HG03159 (cell line): Measurements from ENCODE around the gene KRTAP3-1.

Source experiments
- ATAC-seq: cut with Tn5 transposase; IDR thresholded peaks from one replicate; pipeline ENCODE4 v1.9.1; 2021; ENCODE audit warnings: mild to moderate bottlenecking, moderate library complexity; ENCODE audit not compliant: unreplicated experiment

The KRTAP3-1 gene

GRCh38 chr17:40980596-40980995 lies 28.3 kb downstream of the KRTAP3-1 start:
- no peak for ATAC-seq

- no peak for ATAC-seq
Observed at GRCh38 chr17:40980117-40980516, 28.8 kb downstream of the KRTAP3-1 start.

DNA sequence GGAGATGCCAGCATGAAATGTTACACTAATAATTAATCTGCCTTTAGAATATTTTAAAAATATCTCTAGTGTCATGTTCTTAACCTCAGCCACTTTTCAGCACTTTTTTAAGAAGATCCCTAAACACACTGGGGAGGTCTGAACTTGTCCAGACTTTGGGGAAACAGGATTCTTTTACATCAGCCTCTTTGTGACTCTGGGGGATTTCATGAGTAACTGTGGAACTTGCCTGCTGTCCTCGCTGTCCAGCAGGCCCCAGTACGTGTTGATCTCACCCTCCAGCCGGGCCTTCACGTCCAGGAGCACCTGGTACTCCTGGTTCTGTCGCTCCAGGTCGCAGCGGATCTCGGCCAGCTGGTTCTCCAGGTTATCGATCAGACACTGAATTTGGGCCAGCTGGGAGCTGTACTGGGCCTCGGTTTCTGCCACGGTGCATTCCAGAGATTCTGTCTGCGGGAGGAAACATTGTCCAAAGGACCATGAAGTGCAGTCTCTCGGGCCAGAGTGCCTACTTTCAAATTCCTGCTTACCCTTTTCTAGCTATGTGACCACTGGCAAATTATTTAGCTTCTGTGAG lies 30.3 kb downstream of the KRTAP3-1 start:
- ATAC-seq = no peak

DNA sequence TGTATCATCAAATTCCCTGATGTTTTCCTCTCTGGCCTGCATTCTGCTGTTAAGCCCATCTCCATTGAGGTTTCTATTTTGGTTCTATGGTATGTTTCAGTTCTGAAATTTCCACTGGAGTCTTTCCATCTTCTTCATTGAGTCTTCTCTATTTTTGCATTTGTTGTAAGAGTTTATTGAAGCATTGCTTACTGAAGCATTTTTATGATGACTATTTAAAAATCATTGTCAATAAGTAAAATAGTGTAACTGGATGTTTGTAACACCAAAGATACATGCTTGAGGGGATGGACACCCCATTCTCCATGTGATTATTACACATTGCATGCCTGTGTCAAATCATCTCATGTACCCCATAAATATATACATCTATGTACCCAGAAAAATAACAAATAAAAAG lies 33.4 kb downstream of the KRTAP3-1 start:
- ATAC-seq = no peak

GRCh38 chr17:40974366-40974765 lies 34.6 kb downstream of the KRTAP3-1 start:
- ATAC-seq = no peak

DNA sequence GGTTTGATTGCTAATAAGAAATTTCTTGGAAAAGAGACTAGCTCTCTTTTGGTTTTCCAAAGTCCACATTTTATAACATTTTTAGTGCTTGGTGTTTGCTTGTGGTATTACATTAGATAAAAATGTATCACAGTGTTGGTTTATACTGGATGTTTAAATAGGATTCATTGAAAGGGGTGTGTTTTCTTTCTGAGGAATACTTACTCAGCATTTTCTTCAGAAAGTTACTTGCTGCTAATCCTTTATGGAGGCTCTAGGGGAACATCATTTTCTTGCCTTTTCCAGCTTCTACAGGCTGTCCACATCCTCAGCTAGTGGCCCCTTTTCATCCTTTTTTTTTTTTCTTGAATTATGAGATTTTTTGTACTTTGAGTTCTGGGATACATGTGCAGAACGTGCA lies 41.3 kb downstream of the KRTAP3-1 start:
- ATAC-seq = no peak

DNA sequence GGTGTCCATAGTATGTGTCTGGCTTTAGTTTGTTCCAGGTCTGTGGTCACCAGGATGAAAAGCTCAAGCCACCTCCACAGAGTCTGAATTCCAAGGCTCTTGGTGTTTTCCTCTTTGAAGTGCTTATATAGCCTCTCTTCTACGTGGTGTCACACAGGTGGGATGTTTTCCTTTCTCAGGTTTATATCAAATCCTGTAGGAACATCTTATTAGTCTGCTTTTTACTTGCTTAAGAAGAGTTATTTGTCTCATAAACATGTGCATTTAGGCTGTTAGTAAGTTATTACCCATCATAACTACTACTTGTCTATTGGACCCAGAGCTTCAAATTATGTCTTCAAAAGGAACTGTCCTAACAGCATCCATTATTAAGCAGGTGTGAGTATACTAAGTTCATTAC lies 42.1 kb downstream of the KRTAP3-1 start, which contains the start of gene KRT39:
KRT39 (minus strand) TSS at position 101 of the 400 bp plus-strand sequence; CDS start at position 9, 92 bp downstream.
- ATAC-seq = no peak

GRCh38 chr17:40963838-40964237 lies 45.1 kb downstream of the KRTAP3-1 start:
- ATAC-seq = no peak

DNA sequence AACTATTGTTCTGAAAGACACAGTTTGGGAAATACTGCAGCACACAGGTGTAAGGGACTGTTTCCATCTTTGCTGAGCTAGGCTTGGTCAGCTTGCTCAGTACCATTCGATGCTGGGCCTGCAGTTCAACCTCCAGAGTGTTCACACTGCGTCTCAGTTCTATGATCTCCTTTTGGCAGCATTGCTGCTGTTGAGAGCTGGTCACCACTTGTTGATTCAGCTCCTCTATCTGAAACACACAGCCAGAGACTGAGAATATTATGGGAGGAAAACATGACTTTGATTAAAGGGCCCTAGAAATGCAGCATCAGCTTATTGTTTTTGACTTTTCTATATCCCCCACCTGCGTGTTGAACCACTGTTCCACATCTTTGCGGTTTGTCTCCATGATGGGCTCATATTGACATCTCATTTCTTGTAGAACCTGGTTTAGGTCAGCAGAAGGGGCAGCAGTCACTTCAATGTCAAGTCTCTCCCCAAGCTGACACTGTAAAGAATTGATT lies 46.8 kb downstream of the KRTAP3-1 start:
- ATAC-seq = no peak

DNA sequence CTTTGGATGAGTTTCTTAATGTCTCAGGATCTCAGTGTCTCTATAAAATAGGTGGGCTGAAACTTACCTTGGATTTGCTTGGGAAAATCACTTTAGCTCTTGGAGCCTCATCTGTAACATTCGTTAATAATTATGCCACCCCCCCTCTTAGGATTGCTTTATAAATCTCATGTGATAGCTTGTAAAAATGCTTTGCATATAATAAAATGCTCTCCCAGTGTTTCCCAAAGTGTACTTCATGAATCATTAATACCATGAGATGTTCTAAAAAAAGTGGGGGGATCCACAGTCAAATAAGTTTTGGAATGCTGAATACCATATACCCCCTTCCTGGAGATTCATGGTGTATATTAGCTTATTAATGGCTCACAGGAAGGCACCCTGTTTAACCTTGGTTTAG lies 47.3 kb downstream of the KRTAP3-1 start:
- ATAC-seq = no peak

- no peak for ATAC-seq
Observed at GRCh38 chr17:40960144-40960543, 48.8 kb downstream of the KRTAP3-1 start.
